Esophagus muscularis mucosa (tissue), 4 donors: ENCODE measurements around the gene ZFP36. TPM values are rescaled to one million over a fixed set of nuclear protein-coding genes. Genes with fewer than 3 reads are reported as not detected.
"Not testable (repeated sequence)": the region's sequence is repeated elsewhere in the genome, so short reads cannot be mapped to it uniquely, and the experiment has no call there.

Experiments used
- DNase-seq: peaks from one replicate; pipeline ENCODE4 v3.0.0-alpha.2; 2017; ENCODE audit errors: extremely low spot score
- H3K27ac ChIP-seq, 4 donors: fragments of 200-600 bp; sonication (generic); replicated peaks in 1 of 4; 1 replicate in 3 of 4; 2 replicates in 1 of 4; pipeline ENCODE4 v1.5.1; 2016 to 2019; ENCODE audit warnings: mild to moderate bottlenecking in 1 of 4
- H3K27me3 ChIP-seq, 4 donors: fragments of 200-600 bp; sonication (generic); one replicate each; pipeline versions ENCODE4 v1.5.1 to v1.6.0; 2016 to 2019
- H3K36me3 ChIP-seq, 4 donors: fragments of 200-600 bp; sonication (generic); one replicate each; pipeline ENCODE4 v1.5.1; 2016 to 2019
- H3K4me1 ChIP-seq, 4 donors: fragments of 200-600 bp; sonication (generic); one replicate each; pipeline ENCODE4 v1.5.1; 2016 to 2019
- H3K4me3 ChIP-seq, 4 donors: fragments of 200-600 bp; sonication (generic); 1 replicate in 2 of 4; 2 replicates in 2 of 4; pipeline ENCODE4 v1.5.1; 2016 to 2019; ENCODE audit warnings: mild to moderate bottlenecking in 4 of 4, moderate library complexity in 1 of 4
- H3K9me3 ChIP-seq, 4 donors: fragments of 200-600 bp; sonication (generic); 1 replicate in 3 of 4; 2 replicates in 1 of 4; pipeline ENCODE4 v1.5.1; 2016 to 2019
- EP300 ChIP-seq: sonication (generic); formaldehyde crosslinking; IDR thresholded peaks from one replicate; pipeline ENCODE4 v1.6.1; 2017; ENCODE audit warnings: antibody characterized with exemption
- POLR2A ChIP-seq: fragments of 450-650 bp; IDR thresholded peaks from one replicate; pipeline ENCODE4 v1.6.1; 2017; ENCODE audit warnings: antibody characterized with exemption, moderate library complexity, mild to moderate bottlenecking, low read depth
- POLR2AphosphoS5 ChIP-seq, 2 donors: sonication (generic); formaldehyde crosslinking; IDR thresholded peaks; one replicate each; pipeline ENCODE4 v1.6.1; 2017; ENCODE audit warnings: antibody characterized with exemption in 2 of 2
- WGBS: methylation state at CpG from one replicate; pipeline ENCODE4 v1.1.5; 2018; 5-methylcytosine and 5-hydroxymethylcytosine counted together
- intact Hi-C: fragments of 100-400 bp; cut with DNase I; formaldehyde crosslinking; loops from one replicate; pipeline ENCODE4 v1.15.1; 2023
- total RNA-seq, 4 donors: library from RNA; depleted of rRNA; stranded (reverse); fragments of >200 nt; gene quantifications; one replicate each; pipeline versions ENCODE4 v1.1.0 to v1.2.1, GENCODE V29; 2016
- TF ChIP-seq, protein P1 (sequence below), 3 experiments: fragments of 200-600 bp in 2 of 3; fragments of 450-650 bp in 1 of 3; sonication (generic) in 2 of 3; IDR thresholded peaks; one replicate each; pipeline ENCODE4 v1.5.1; 2017 to 2019; ENCODE audit warnings: antibody characterized with exemption in 3 of 3, mild to moderate bottlenecking in 2 of 3, moderate library complexity in 1 of 3

ZFP36 gene
- total RNA-seq, 4 donors from 2014 or later, result 135 to 577 (median 196) TPM

DNA sequence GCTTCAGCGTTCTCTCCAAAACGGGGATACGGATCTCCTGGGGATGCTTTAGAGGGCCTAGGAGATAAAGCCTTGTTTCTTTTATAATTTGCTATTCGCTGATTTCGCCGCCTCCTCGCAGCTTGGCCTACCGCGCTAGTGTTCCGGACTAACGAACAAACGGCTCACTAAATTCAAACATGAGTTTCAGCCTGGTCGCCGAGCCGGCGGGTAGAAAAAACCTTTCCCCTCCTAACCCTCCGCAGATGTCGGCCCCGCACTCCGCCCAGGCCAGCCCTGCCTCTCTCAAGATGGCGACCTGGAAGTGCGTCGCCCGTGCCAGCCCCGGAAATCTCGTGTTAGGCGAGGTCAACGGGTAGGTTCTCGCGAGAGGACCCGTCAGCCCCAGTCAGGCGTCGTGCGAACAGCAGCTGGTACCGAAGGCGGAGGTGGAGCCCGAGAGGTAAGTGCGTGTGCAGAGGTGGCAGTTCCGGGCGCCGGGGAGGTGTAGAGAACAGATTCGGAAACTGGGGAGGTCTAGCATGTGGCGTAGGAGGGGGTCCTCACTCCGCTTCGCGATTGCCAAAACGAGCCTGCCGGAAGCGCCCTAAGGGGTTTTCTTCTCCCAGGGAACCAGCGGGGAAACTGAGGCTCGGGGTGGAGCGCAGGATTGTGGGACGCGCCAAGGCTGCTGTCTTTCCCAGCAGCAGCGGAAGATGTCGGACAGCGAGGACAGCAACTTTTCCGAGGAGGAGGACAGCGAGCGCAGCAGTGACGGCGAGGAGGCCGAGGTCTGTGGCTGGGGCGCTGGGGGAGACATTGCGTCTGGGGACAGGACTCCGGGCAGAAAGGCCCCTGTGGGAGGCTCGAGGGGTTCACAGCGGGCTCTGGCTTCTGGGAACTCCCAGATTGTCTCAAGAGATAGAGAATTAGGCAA, 38.8 kb downstream of the ZFP36 start, which contains the start of gene SUPT5H:
Gene SUPT5H, plus strand, starts transcription at position 387 of the 916 bp plus-strand sequence. Its CDS starts 309 bp downstream, at position 696.
- intact Hi-C loops, result loop anchor here (2.0 to 5.0 kb wide), 2 partner anchors 33 to 87 kb away; partner anchors contain the start of genes EID2B and PLEKHG2
- WGBS, result under 1% methylated on average over 43 of the region's 68 CpGs

DNA sequence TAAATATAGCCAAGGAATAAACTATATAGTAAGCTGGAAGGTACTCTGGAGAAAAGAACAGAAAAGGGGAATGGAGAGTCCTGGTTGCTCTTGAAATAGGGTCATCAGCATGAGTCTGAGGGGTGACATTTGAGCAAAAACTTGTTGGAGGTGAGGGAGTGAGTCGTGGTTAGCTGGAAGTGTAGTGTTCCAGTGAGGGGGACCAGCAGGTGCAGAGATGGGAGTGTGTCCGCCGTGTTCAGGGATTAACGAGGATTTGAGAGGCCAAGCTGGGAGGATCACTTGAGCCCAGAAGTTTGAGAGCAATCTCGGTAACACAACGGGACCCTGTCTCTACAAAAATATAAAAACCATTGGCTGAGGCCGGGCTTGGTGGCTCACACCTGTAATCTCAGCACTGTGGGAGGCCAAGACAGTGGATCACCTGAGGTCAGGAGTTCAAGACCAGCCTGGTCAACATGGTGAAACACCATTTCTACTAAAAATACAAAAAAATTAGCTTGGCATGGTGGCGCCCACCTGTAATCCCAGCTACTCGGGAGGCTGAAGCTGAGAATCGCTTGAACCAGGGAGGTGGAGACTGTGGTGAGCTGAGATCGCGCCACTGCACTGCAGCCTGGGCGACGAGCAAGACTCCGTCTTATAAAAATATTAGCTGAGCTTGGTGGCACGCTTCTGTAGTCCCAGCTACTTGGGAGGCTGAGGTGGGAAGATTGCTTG, 39.9 kb downstream of the ZFP36 start:
- no peak for DNase-seq
- Histone ChIP-seq H3K9me3 (no peaks in the 10 kb centered on the region), H3K27ac (peak overlapping the region; percentile 91 to 96 (median 94)), H3K36me3 (peaks cover 0 to 28% (median 10%) of the 10 kb centered on the region in 4 donors), H3K4me3 (peak overlapping the region; percentile 73 to 96 (median 90)), H3K4me1 (peaks cover 46 to 73% (median 59%) of the 10 kb centered on the region in 4 donors), H3K27me3 (no peaks in the 10 kb centered on the region)
- no peak for TF ChIP-seq EP300
- TF ChIP-seq, protein P1, sequence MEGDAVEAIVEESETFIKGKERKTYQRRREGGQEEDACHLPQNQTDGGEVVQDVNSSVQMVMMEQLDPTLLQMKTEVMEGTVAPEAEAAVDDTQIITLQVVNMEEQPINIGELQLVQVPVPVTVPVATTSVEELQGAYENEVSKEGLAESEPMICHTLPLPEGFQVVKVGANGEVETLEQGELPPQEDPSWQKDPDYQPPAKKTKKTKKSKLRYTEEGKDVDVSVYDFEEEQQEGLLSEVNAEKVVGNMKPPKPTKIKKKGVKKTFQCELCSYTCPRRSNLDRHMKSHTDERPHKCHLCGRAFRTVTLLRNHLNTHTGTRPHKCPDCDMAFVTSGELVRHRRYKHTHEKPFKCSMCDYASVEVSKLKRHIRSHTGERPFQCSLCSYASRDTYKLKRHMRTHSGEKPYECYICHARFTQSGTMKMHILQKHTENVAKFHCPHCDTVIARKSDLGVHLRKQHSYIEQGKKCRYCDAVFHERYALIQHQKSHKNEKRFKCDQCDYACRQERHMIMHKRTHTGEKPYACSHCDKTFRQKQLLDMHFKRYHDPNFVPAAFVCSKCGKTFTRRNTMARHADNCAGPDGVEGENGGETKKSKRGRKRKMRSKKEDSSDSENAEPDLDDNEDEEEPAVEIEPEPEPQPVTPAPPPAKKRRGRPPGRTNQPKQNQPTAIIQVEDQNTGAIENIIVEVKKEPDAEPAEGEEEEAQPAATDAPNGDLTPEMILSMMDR (IDR thresholded peaks at IDR 0.05), result no peak
- no peak for TF ChIP-seq POLR2A
- no peak for TF ChIP-seq POLR2AphosphoS5 (IDR thresholded peaks at IDR 0.05)
- WGBS, result 83% methylated on average over 16 of the region's 16 CpGs
- intact Hi-C loops, result loop anchor here (5.0 kb wide), 1 partner anchor 86 kb away; the partner anchor contains the start of gene EID2B

More for the DNA sequence above, 38.8 kb downstream of the ZFP36 start, which contains the start of gene SUPT5H:
- Histone ChIP-seq H3K27me3 (no peaks in the 10 kb centered on the region), H3K36me3 (peaks cover 0 to 23% (median 8%) of the 10 kb centered on the region in 4 donors), H3K4me3 (peak within 1 kb of the TSS; percentile 73 to 96 (median 90)), H3K9me3 (no peaks in the 10 kb centered on the region), H3K4me1 (peaks cover 43 to 63% (median 60%) of the 10 kb centered on the region in 4 donors), H3K27ac (peak within 1 kb of the TSS; percentile 91 to 96 (median 94))
- TF ChIP-seq, protein P1 (IDR thresholded peaks at IDR 0.05), result no peak
- peak; percentile 89 for TF ChIP-seq POLR2A
- no peak for TF ChIP-seq EP300
- peak; percentile 99 to 100 for TF ChIP-seq POLR2AphosphoS5 (IDR thresholded peaks at IDR 0.05)
- DNase-seq, result peak; percentile 99

DNA sequence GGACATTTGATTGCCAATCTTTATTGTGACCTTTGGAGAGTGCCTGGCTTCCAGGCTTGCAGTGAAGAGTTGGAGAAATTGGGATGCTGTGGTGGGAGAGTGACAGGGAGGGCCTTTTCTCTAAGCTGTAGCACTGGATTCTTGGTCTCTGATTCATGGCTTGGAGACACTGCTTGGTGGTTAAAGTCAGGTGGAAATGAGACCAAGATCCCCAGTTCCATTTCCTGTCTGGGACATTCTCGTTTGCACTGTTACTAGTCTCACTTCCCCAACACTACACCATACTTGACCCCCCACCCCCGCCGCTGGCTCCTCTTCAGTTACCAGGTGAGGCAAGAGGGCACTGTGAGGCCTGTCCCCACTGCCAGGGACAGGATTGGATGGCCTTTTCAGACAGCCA, 41.6 kb downstream of the ZFP36 start:
- Histone ChIP-seq H3K9me3 (no peaks in the 10 kb centered on the region), H3K27me3 (no peaks in the 10 kb centered on the region), H3K27ac (no peak overlapping the region), H3K4me3 (no peak overlapping the region), H3K36me3 (peaks cover 8 to 44% (median 24%) of the 10 kb centered on the region in 4 donors), H3K4me1 (peaks cover 46 to 79% (median 62%) of the 10 kb centered on the region in 4 donors)
- intact Hi-C loops, result loop anchor here (5.0 kb wide), 1 partner anchor 84 kb away; the partner anchor contains the start of gene EID2B
- TF ChIP-seq POLR2A (no peak), POLR2AphosphoS5 (IDR thresholded peaks at IDR 0.05) (no peak), EP300 (no peak)
- TF ChIP-seq, protein P1 (IDR thresholded peaks at IDR 0.05), result no peak
- 65% methylated on average over 3 of the region's 3 CpGs for WGBS
- DNase-seq, result no peak

DNA sequence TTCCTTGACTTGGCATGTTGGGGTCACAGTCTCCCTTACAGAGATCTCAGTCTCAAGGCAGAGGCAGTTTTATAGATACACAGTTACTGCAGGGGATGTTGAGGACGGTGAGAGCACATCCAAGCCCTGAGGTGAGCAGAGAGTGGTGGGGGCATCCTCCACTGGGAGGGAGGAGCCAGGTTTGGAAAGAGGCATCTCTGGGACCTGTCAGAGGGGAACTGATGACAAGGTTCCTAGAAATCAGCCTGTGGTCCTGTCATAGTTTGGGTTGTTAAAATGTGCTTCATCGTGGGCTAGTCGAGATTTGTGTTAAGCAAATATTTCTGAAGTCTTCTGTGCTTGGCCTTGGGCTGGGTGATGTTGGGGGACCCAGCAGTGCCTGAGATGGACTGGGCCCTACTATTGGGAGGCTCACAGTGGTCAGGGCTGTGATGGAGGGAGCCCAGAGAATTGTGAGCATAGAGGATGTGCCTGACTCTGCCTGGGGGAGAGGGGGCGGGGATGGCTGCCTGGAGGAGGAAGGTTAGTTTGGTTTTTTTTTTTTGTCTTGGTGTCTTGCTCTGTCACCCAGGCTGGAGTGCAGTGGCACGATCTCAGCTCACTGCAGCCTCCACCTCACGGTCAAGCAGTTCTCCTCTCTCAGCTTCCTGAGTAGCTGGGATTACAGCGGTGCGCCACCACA, 42.6 kb downstream of the ZFP36 start:
- intact Hi-C loops, result loop anchor here (5.0 kb wide), 1 partner anchor 83 kb away; the partner anchor contains the start of gene EID2B
- no peak overlapping the region for H3K27ac ChIP-seq
- peaks cover 43 to 71% (median 57%) of the 10 kb centered on the region in 4 donors for H3K4me1 ChIP-seq
- TF ChIP-seq, protein P1 (IDR thresholded peaks at IDR 0.05), result no peak
- TF ChIP-seq EP300 (no peak), POLR2AphosphoS5 (IDR thresholded peaks at IDR 0.05) (no peak), POLR2A (no peak)
- H3K36me3 ChIP-seq, result peaks cover 15 to 54% (median 34%) of the 10 kb centered on the region in 4 donors
- 88% methylated on average over 8 of the region's 8 CpGs for WGBS
- H3K27me3 ChIP-seq, result no peaks in the 10 kb centered on the region
- DNase-seq, result no peak
- no peaks in the 10 kb centered on the region for H3K9me3 ChIP-seq
- no peak overlapping the region for H3K4me3 ChIP-seq

DNA sequence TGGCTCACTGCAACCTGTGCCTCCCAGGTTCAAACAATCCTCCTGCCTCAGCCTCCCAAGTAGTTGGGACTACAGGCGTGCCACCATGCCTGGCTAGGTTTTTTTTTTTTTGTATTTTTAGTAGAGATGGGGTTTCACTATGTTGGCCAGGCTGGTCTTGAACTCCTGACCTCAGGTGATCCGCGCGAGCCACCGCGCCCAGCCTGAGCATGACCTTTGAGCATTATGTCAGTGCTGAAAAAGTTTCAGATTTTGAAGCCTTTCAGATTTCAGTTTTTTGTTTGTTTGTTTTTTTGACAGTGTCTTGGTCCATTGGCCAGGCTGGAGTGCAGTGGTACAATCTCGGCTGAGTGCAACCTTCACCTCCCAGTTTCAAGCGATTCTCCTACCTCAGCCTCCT, 44.6 kb downstream of the ZFP36 start:
- H3K9me3 ChIP-seq, H3K4me3 ChIP-seq, intact Hi-C loops, DNase-seq, H3K27ac ChIP-seq, H3K27me3 ChIP-seq: not testable (repeated sequence)
- H3K4me1 ChIP-seq, result peaks cover 37 to 59% (median 48%) of the 10 kb centered on the region in 4 donors
- WGBS, result 93% methylated on average over 8 of the region's 8 CpGs
- peaks cover 15 to 71% (median 45%) of the 10 kb centered on the region in 4 donors for H3K36me3 ChIP-seq
